SU-DHL-6 (cell line): Measurements from ENCODE around the gene WFDC8.

Source experiments
- H2AFZ ChIP-seq: fragments of 200-600 bp; sonication (generic); 2 replicates; pipeline ENCODE4 v1.6.1; 2014; ENCODE audit warnings: low read depth, mild to moderate bottlenecking, moderate library complexity, mixed read lengths, antibody characterized with exemption, low read length; ENCODE audit not compliant: severe bottlenecking
- H3F3A ChIP-seq: fragments of 200-600 bp; shearing (Covaris generic); 2 replicates; pipeline ENCODE4 v1.6.0; 2016; ENCODE audit warnings: antibody characterized with exemption, mild to moderate bottlenecking; ENCODE audit not compliant: insufficient read depth
- H3K27ac ChIP-seq: fragments of 200-600 bp; sonication (generic); 2 replicates; pipeline ENCODE4 v1.5.1; 2016; ENCODE audit warnings: low read depth, mild to moderate bottlenecking, low read length, moderate library complexity, mixed read lengths
- H3K27me3 ChIP-seq: fragments of 200-600 bp; sonication (generic), shearing (Covaris generic); 2 replicates; pipeline ENCODE4 v1.6.0; 2014; ENCODE audit warnings: mild to moderate bottlenecking, low read length
- H3K36me3 ChIP-seq: fragments of 200-600 bp; sonication (generic); 2 replicates; pipeline ENCODE4 v1.6.1; 2014; ENCODE audit warnings: mild to moderate bottlenecking, low read length, mixed read lengths
- H3K4me2 ChIP-seq: fragments of 300-600, 200-600 bp; shearing (Covaris generic), sonication (generic); 2 replicates; pipeline ENCODE4 v1.6.0; 2014; ENCODE audit warnings: low read length, low read depth, mild to moderate bottlenecking; ENCODE audit not compliant: poor library complexity, severe bottlenecking
- H3K4me3 ChIP-seq: fragments of 200-600 bp; sonication (generic); 2 replicates; pipeline ENCODE4 v1.5.1; 2014; ENCODE audit warnings: antibody characterized with exemption, low read length, mild to moderate bottlenecking, mixed read lengths; ENCODE audit not compliant: insufficient read depth, poor library complexity, severe bottlenecking
- H3K79me2 ChIP-seq: fragments of 200-600 bp; sonication (generic); 2 replicates; pipeline ENCODE4 v1.6.1; 2014; ENCODE audit warnings: mild to moderate bottlenecking, low read length, moderate library complexity; ENCODE audit not compliant: insufficient read depth
- H3K9ac ChIP-seq: fragments of 200-600 bp; sonication (generic); 2 replicates; pipeline ENCODE4 v1.7.0; 2014; ENCODE audit warnings: mild to moderate bottlenecking, low read length
- H3K9me2 ChIP-seq: fragments of 200-600 bp; sonication (generic); replicated peaks from 2 replicates; pipeline ENCODE4 v1.6.1; 2014; ENCODE audit warnings: low read length; ENCODE audit not compliant: insufficient read depth
- H3K9me3 ChIP-seq: fragments of 200-600 bp; sonication (generic); 2 replicates; pipeline ENCODE4 v1.6.1; 2014; ENCODE audit warnings: low read length, mixed read lengths; ENCODE audit not compliant: insufficient read depth
- H4K20me1 ChIP-seq: fragments of 200-600 bp; sonication (generic); 2 replicates; pipeline ENCODE4 v1.6.1; 2014; ENCODE audit warnings: low read depth, mild to moderate bottlenecking, antibody characterized with exemption, low read length, moderate library complexity, mixed read lengths
- CTCF ChIP-seq: fragments of 200-600 bp; sonication (generic); IDR thresholded peaks from one replicate; pipeline ENCODE4 v1.5.1; 2017; ENCODE audit warnings: antibody characterized with exemption, mild to moderate bottlenecking, low read length, moderate library complexity; ENCODE audit not compliant: insufficient read depth, poor library complexity, severe bottlenecking
- EZH2phosphoT487 ChIP-seq: fragments of 200-600 bp; sonication (generic), shearing (Covaris generic); conservative IDR thresholded peaks from 2 replicates; pipeline ENCODE4 v1.6.1; 2018; ENCODE audit warnings: mild to moderate bottlenecking, antibody characterized with exemption, low read length, moderate library complexity, mixed read lengths

The WFDC8 gene

GRCh38 chr20:45595235-45595634 lies 16.2 kb upstream of the WFDC8 start:
- no peaks in the 10 kb centered on the region for H3F3A ChIP-seq
- H3K9ac ChIP-seq: no peak overlapping the region
- no peak overlapping the region for H3K4me2 ChIP-seq
- H3K27me3 ChIP-seq: no peaks in the 10 kb centered on the region
- H3K79me2 ChIP-seq: no peaks in the 10 kb centered on the region
- no peaks in the 10 kb centered on the region for H4K20me1 ChIP-seq
- H2AFZ ChIP-seq: no peak overlapping the region
- TF ChIP-seq CTCF: no peak
- TF ChIP-seq EZH2phosphoT487: no peak
- H3K4me3 ChIP-seq: no peak overlapping the region
- H3K9me2 ChIP-seq: no peaks in the 10 kb centered on the region
- H3K27ac ChIP-seq: no peak overlapping the region
- H3K36me3 ChIP-seq: no peaks in the 10 kb centered on the region
- H3K9me3 ChIP-seq: no peaks in the 10 kb centered on the region

- no peak overlapping the region for H3K4me3 ChIP-seq
These were observed 14.4 kb upstream of the WFDC8 start for GRCh38 chr20:45593498-45593897.

DNA sequence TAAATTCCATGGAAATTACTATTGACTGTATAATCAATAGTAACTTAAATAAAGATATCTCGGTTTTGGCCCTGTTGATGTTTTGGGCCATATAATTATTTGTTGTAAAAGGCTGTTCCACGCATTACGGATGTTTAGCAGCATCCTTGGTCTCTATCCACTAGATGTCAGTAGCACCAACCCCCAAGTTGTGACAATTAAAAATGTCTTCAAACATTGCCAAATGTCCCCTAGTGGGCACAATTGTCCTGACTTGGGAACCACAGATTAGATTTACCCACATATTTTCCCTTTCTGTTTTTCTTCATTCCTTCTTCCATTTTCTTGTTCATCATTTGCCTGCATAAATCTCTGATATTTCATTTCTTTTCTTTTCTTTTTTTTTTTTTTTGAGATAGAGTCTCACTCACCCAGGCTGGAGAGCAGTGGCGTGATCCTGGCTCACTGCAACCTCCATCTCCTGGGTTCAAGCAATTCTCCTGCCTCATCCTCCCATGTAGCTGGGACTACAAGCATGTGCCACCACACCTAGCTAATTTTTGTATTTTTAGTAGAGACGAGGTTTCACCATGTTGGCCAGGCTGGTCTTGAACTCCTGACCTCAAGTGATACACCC lies 13.6 kb upstream of the WFDC8 start:
- Histone ChIP-seq H3K27ac (no peak overlapping the region), H3K79me2 (no peaks in the 10 kb centered on the region), H3K27me3 (no peaks in the 10 kb centered on the region), H3F3A (no peaks in the 10 kb centered on the region), H4K20me1 (no peaks in the 10 kb centered on the region), H3K4me2 (no peak overlapping the region), H3K9me3 (no peaks in the 10 kb centered on the region), H3K4me3 (no peak overlapping the region), H2AFZ (no peak overlapping the region), H3K36me3 (no peaks in the 10 kb centered on the region), H3K9me2 (no peaks in the 10 kb centered on the region), H3K9ac (no peak overlapping the region)
- TF ChIP-seq EZH2phosphoT487: no peak
- TF ChIP-seq CTCF: peak; percentile 87

More at GRCh38 chr20:45593498-45593897, 14.4 kb upstream of the WFDC8 start:
- no peaks in the 10 kb centered on the region for H3F3A ChIP-seq
- H3K9ac ChIP-seq: no peak overlapping the region
- no peak overlapping the region for H3K27ac ChIP-seq
- H2AFZ ChIP-seq: no peak overlapping the region
- H3K27me3 ChIP-seq: no peaks in the 10 kb centered on the region
- no peaks in the 10 kb centered on the region for H3K9me2 ChIP-seq
- no peaks in the 10 kb centered on the region for H3K9me3 ChIP-seq
- H4K20me1 ChIP-seq: no peaks in the 10 kb centered on the region
- no peaks in the 10 kb centered on the region for H3K36me3 ChIP-seq
- H3K4me2 ChIP-seq: no peak overlapping the region
- no peaks in the 10 kb centered on the region for H3K79me2 ChIP-seq
- no peak for TF ChIP-seq EZH2phosphoT487
- TF ChIP-seq CTCF: no peak
